MM.1S (cell line): ENCODE data around the gene CDC6.

Experiments used
- DNase-seq: peaks from one replicate; pipeline ENCODE4 v3.0.0-alpha.2; 2015
- H2AFZ ChIP-seq: fragments of 300-600 bp; sonication (generic); 2 replicates; pipeline ENCODE4 v1.6.0; 2016; ENCODE audit warnings: antibody characterized with exemption, low read length
- H3F3A ChIP-seq: fragments of 300-600 bp; sonication (generic); 2 replicates; pipeline ENCODE4 v1.6.1; 2016; ENCODE audit warnings: mild to moderate bottlenecking, antibody characterized with exemption, low read length, moderate library complexity, mixed read lengths; ENCODE audit not compliant: insufficient read depth
- H3K27ac ChIP-seq: fragments of 300-600 bp; sonication (generic); 2 replicates; pipeline ENCODE4 v1.5.1; 2016; ENCODE audit warnings: mild to moderate bottlenecking, low read length
- H3K27me3 ChIP-seq: fragments of 300-600 bp; sonication (generic); replicated peaks from 2 replicates; pipeline ENCODE4 v1.6.0; 2016; ENCODE audit warnings: low read length; ENCODE audit not compliant: insufficient read depth
- H3K36me3 ChIP-seq: fragments of 300-600 bp; sonication (generic); replicated peaks from 2 replicates; pipeline ENCODE4 v1.6.1; 2016; ENCODE audit warnings: mild to moderate bottlenecking, low read length, mixed read lengths; ENCODE audit not compliant: insufficient read depth
- H3K4me1 ChIP-seq: fragments of 300-600 bp; sonication (generic); 2 replicates; pipeline ENCODE4 v1.6.1; 2016; ENCODE audit warnings: low read length, mixed read lengths
- H3K4me2 ChIP-seq: fragments of 300-600 bp; sonication (generic); 2 replicates; pipeline ENCODE4 v1.6.0; 2016; ENCODE audit warnings: low read depth, low read length
- H3K4me3 ChIP-seq: fragments of 300-600 bp; sonication (generic); 2 replicates; pipeline ENCODE4 v1.5.1; 2016; ENCODE audit warnings: low read length, mixed read lengths
- H3K79me2 ChIP-seq: fragments of 300-600 bp; sonication (generic); 2 replicates; pipeline ENCODE4 v1.6.1; 2016; ENCODE audit warnings: mixed run types, low read length, mixed read lengths
- H3K9ac ChIP-seq: fragments of 300-600 bp; sonication (generic); 2 replicates; pipeline ENCODE4 v1.6.1; 2016; ENCODE audit warnings: low read length, mixed read lengths
- H3K9me2 ChIP-seq: fragments of 300-600 bp; sonication (generic); replicated peaks from 2 replicates; pipeline ENCODE4 v1.6.1; 2016; ENCODE audit warnings: mild to moderate bottlenecking, low read length, mixed read lengths; ENCODE audit not compliant: insufficient read depth
- H3K9me3 ChIP-seq: fragments of 300-600 bp; sonication (generic); replicated peaks from 2 replicates; pipeline ENCODE4 v1.6.1; 2016; ENCODE audit warnings: mild to moderate bottlenecking, low read length, mixed read lengths; ENCODE audit not compliant: insufficient read depth
- H4K20me1 ChIP-seq: fragments of 300-600 bp; sonication (generic); 2 replicates; pipeline ENCODE4 v1.6.1; 2016; ENCODE audit warnings: mild to moderate bottlenecking, low read length, moderate library complexity, mixed read lengths; ENCODE audit not compliant: insufficient read depth
- CTCF ChIP-seq: fragments of 300-600 bp; sonication (generic); IDR thresholded peaks from 2 replicates; pipeline ENCODE4 v1.5.1; 2016; ENCODE audit warnings: antibody characterized with exemption, low read length, mixed read lengths
- EZH2 ChIP-seq: fragments of 300-600 bp; sonication (generic); optimal IDR thresholded peaks from 2 replicates; pipeline ENCODE3; 2017; ENCODE audit warnings: low read depth, mild to moderate bottlenecking, antibody characterized with exemption, low read length, mixed read lengths
- EZH2phosphoT487 ChIP-seq: fragments of 300-600 bp; sonication (generic); IDR thresholded peaks from 2 replicates; pipeline ENCODE4 v1.6.1; 2018; ENCODE audit warnings: antibody characterized with exemption, low read length

Gene CDC6

DNA sequence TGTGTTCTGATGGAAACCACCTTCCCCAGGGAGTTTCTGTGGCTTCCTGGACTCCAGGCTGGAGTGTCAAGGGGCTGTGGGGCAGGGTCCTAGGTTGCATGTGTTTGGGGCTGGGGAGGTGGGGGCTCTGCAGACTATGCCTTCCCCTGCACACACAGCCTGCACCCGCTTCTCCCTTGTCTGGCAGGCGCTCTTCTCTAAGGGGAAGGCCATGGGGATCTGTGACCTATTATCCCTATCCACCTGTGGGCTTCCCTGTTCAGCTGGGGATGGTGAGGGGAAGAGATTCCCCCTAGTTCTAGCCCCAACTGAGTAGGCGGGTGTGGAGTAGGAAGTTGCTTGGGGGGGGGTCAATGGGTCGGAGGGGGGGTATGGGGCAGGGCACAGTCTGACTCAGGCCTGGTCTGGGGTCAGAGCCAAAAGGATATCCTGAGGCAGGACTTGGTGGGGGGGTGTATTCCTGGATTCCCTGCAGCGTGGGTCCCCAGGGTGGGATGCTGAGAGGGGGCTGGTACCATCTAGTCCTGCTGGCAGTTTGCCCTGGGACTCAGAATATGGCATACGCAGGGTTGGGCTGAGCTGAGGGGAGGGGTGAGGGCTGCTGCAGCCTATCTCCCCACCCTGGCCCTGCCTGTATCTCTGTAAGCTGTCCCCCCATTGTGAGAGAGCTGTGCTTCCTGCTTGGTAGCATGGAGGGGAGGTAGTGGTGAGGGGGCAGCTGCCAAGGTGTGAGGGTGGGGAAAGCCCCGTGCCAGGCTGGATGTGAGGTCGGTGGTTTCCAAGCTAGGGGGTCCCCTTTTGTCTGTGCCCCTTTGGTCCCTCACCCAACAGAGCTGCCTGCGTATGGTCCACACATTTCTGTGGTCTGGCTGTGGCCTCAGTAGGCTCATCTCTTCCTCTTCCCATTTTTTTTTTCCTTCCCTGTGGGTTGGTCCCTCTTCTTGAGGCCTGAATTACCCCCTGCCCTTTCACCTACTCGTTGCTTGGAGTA is 36.0 kb downstream of the CDC6 start:
- peak overlapping the region; percentile 95 for H3K4me2 ChIP-seq
- no peaks in the 10 kb centered on the region for H3K27me3 ChIP-seq
- H3F3A ChIP-seq, result peaks cover 61% of the 10 kb centered on the region
- peak overlapping the region; percentile 98 for H3K27ac ChIP-seq
- no peaks in the 10 kb centered on the region for H3K36me3 ChIP-seq
- no peak overlapping the region for H2AFZ ChIP-seq
- H3K4me1 ChIP-seq, result peaks cover 50% of the 10 kb centered on the region
- TF ChIP-seq CTCF (no peak), EZH2 (no peak), EZH2phosphoT487 (no peak)
- no peaks in the 10 kb centered on the region for H3K9me2 ChIP-seq
- peaks cover 97% of the 10 kb centered on the region for H3K79me2 ChIP-seq
- H4K20me1 ChIP-seq, result peaks cover 12% of the 10 kb centered on the region
- DNase-seq, result peak; percentile 21
- H3K4me3 ChIP-seq, result peak overlapping the region; percentile 97
- H3K9ac ChIP-seq, result peak overlapping the region; percentile 98
- no peaks in the 10 kb centered on the region for H3K9me3 ChIP-seq

DNA sequence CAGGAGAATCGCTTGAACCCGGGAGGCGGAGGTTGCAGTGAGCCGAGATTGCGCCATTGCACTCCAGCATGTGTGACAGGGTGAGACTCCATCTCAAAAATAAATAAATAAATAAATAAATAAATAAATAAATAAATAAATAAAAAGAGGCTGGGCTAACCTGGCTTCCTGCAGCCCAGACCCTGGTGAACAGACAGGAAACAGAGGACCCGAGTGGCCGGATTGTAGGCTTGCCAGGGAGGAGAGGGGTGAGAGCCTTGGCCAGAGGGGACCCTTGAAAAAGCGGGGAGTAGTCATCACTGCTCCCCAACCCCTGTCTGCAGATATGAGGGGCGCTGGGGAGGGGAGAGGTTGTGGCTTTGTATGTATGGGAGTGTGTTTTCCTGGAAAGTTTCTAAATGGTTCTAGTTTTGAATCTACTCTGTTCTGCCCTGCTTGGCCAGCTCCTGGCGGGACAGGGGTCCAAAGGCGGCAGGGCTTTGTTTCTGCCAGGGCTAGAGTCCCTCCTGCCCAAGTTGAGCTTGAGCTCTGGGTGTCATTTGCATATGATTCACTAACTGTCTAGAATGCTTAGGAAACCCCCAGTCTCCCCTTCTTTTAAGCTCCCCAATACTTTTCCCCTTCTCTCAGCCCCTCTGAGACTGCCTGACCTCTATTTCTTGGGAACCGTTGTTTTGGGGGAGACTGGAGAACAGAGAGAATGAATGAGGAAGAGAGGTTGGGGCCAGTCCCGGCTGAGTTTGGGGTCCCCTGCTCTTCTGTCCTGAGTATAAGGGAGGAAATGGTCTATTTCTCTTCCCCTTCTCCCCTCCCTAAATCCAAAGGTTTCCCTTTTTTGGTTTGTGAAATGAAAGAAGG is 37.7 kb downstream of the CDC6 start:
- Histone ChIP-seq H3K9me3 (no peaks in the 10 kb centered on the region), H3K4me2 (peak overlapping the region; percentile 90), H3F3A (peaks cover 54% of the 10 kb centered on the region), H3K4me1 (peaks cover 50% of the 10 kb centered on the region), H4K20me1 (peaks cover 25% of the 10 kb centered on the region), H3K27me3 (no peaks in the 10 kb centered on the region), H3K4me3 (peak overlapping the region; percentile 49; the same call in 1 of the 2 replicates), H3K79me2 (peaks cover 97% of the 10 kb centered on the region), H3K36me3 (no peaks in the 10 kb centered on the region), H3K9ac (peak overlapping the region; percentile 62), H3K27ac (peak overlapping the region; percentile 98), H3K9me2 (no peaks in the 10 kb centered on the region), H2AFZ (no peak overlapping the region)
- TF ChIP-seq CTCF (no peak), EZH2 (no peak), EZH2phosphoT487 (no peak)
- DNase-seq, result peak; percentile 59

DNA sequence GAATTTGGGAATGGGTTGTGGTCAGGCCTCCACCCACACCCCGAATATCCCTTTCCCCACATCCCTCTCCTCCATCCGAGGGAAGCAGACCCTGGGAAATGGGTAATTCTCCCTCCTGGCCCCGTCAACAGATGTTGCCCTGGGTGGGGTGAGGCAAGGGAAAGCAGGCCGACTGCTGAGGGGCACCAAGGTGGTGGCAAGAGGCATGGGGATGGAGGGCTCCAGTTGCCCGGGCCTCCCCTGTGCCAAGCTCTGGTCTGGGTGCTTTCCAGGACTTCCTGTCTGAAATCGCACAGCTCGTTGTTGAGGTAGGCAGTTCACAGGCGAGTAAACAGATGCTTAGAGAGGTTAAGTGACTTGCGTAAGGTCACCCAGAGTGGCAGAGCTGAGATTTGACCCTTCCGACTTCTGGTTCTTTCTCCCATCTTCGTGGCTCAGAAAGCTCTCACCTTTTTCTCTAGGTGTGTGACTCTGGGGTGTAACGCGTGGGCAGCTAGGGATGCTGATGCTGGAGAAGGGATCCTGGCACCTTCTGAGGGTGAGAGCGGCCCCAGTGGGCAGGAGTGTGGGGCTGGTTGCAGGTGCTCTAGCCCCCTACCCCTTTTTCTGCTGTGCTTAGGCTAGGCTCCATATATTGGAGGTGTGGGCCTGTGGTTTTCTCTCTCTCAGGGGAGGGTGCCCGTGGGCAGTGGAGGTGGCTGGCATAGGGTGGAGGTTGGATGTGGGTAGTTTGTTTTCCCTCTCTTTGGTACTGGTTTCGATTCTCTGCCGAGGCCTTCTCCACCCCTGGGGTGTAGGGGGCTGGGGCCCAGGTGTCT is 38.5 kb downstream of the CDC6 start:
- H3K9ac ChIP-seq, result peak overlapping the region; percentile 62

More for the DNA sequence above, 38.5 kb downstream of the CDC6 start:
- Histone ChIP-seq H3K4me2 (peak overlapping the region; percentile 90), H3K36me3 (peaks cover 6% of the 10 kb centered on the region), H3K27me3 (no peaks in the 10 kb centered on the region), H3K4me3 (peak overlapping the region; percentile 49), H3K4me1 (peaks cover 50% of the 10 kb centered on the region), H4K20me1 (peaks cover 34% of the 10 kb centered on the region), H3K9me2 (no peaks in the 10 kb centered on the region), H3K79me2 (peaks cover 97% of the 10 kb centered on the region), H3K9me3 (no peaks in the 10 kb centered on the region), H2AFZ (no peak overlapping the region), H3F3A (peaks cover 46% of the 10 kb centered on the region), H3K27ac (peak overlapping the region; percentile 88)
- DNase-seq, result peak; percentile 91
- TF ChIP-seq EZH2phosphoT487 (no peak), EZH2 (no peak), CTCF (no peak)
